HG02642 (cell line): ENCODE data around the gene NCKAP5.

Experiments used
- ATAC-seq: cut with Tn5 transposase; IDR thresholded peaks from one replicate; pipeline ENCODE4 v1.9.1; 2021; ENCODE audit warnings: mild to moderate bottlenecking; ENCODE audit not compliant: unreplicated experiment, poor library complexity

NCKAP5 gene

DNA sequence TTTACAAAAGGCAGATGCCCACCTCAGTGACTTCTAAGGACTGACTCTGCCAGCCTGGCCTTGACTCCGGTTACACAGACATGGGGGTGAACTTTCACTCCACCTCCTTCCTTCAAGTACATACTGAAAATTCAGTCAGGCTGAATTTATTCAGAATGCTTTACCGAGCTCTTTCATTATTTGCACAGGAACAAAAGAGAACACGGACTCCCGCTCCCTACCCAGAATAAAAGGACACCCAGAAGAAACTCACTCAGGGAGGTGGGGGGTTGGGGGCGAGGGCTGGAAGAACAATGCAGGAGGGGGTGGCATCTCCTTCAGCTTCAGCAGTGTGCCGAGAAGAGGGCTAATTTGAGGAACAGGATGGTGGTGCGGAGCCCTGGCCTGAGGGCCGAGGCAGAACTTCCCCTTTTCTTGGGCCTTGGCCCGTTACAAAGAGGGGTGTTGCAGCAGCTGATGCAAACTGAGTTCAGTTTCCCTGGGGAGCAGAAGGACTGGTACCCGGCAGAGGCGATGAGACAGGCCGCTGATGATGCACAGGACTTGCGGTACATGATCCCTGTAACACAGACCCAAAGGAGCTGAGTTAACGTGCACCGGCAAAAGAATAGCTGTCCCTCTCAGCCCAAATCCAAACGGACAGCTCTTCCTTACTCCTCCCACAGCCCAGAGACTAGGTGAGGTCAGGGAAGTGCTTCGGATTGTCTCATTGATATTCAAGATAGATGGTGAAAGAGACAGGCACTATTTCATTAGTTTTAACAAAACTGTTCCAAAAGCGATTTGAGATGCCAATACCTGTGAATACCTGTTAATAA is 922.3 kb downstream of the NCKAP5 start:
- no peak for ATAC-seq

DNA sequence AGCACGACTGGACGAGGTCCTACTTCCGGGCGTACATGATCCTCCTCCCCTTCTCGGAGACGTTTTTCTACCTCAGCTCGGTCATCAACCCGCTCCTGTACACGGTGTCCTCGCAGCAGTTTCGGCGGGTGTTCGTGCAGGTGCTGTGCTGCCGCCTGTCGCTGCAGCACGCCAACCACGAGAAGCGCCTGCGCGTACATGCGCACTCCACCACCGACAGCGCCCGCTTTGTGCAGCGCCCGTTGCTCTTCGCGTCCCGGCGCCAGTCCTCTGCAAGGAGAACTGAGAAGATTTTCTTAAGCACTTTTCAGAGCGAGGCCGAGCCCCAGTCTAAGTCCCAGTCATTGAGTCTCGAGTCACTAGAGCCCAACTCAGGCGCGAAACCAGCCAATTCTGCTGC is 923.1 kb downstream of the NCKAP5 start:
- ATAC-seq, result no peak

DNA sequence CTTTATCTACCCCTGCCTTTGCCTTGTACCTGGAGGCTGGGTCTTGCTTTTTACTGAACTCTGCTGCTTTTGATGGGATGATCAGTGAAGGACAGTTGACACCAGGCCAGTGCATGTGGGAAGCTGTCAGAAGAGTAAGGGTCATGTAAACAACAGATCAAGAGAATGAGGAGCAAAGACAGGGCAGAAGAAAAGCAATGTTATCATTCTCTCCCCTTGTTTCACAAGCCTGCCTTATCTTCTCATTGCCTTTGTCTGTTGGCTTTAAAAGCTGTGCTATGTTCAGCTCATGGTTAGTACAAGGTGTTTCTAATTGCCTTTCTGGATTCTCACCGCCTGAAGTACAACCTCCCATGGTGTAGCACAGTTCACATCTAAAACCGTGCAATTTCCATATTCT is 925.8 kb downstream of the NCKAP5 start:
- ATAC-seq, result no peak

DNA sequence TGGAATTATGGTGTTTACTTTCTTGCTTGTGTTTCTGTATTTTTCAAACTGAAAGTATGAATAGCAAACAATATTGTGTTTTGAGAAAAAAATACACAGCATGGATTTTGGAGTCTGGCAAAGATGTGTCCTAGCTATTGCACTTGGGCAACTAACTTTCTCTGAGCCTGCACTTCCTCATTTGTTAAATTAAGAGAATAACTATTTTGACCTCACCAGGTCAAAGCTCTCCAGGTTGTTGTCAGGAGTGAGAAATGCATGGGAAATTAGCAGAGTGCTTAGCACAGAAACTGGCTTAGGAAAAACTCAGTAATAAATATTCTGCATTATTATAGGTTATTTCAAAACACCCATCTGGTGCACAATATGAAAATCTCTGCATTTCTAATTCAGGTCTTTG is 926.4 kb downstream of the NCKAP5 start:
- no peak for ATAC-seq

DNA sequence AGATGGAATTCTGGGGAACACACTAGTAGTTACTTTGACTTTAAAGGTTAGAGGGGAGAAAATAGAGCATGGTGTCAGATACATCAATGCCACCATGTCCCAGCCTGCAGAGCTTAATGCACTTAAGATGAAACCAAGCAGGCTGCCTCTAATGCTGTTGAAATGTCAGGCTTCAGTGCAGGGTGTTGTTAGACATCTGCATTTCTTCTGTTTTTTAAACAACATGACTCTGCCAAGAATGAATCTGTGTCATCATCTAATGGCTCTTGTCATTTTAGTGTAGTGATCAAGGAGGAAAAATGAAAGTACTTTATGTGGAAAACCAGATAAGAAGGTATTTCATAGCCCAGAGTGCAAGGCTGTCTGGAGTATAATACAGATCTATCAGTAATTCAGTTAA is 928.1 kb downstream of the NCKAP5 start:
- ATAC-seq, result no peak

DNA sequence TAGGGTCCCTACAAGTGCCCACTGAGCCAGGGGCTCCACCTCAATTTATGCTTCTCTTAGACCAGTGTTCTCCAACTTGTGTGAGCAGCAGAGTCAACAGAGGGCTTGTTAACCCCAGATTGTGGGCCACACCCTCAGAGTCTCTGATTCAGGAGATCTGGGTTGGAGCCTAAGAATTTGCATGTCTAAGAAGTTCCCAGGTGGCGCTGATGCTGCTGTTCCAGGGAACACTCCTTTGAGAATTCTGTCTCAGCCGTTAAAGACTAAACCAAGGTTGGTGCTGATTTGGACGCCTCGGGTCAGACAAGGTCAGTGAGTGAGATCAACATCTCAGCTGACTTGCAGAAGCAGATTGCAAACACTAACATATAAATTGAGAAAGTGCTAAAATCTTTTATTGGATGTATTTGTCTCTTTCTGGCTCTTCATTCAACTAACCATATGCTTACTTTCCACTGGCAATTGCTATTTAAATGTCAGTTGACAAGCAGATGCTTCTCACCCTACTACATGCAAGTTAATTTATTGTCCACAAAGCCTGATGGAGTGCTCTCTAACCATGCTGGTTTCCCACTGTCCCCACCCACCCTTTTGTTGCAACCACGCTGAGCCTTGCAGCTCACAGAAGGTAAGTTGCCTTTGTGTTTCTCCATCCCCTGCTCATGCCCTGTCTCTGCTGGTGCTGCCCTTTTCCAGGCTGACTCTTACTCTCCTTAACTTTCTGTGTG is 929.8 kb downstream of the NCKAP5 start:
- no peak for ATAC-seq

DNA sequence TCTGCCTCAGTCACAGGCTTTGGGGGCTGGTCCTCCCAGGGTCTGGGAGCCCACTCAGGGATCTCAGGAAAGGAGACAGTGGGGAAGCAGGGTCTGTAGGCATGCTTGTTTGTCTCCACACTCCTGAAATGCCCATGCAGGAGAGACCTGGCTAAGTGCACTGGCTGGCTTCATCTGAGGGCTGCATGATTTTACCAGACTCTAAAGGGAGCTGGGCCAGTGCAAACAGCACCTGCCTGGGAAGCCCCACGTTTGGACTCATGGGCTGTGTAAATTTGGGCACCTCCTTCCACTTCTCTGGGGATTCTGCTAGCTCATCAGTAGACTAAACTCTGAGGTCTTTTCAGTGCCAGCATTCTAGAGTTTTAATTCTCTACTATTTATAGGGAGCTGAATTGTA is 931.9 kb downstream of the NCKAP5 start:
- no peak for ATAC-seq

DNA sequence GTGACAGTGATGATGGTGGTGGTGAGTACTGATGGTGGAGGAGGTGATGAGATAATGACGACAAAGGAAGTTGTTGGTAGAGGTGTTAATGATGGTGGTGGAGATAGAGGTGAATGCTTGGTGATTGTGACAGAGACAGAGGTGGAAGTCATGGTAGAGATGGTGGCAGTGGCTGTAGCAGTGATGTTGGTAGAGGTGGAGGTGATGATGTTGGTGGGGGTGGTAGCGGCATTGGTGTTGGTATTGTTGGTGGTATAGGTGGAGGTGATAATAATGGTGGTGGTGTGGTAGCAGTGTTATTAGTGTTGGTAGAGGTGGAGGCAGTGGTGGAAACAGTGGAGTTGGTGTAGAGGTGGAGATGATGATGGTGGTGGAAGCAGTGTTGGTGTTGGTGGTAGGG is 934.6 kb downstream of the NCKAP5 start:
- ATAC-seq, result no peak

DNA sequence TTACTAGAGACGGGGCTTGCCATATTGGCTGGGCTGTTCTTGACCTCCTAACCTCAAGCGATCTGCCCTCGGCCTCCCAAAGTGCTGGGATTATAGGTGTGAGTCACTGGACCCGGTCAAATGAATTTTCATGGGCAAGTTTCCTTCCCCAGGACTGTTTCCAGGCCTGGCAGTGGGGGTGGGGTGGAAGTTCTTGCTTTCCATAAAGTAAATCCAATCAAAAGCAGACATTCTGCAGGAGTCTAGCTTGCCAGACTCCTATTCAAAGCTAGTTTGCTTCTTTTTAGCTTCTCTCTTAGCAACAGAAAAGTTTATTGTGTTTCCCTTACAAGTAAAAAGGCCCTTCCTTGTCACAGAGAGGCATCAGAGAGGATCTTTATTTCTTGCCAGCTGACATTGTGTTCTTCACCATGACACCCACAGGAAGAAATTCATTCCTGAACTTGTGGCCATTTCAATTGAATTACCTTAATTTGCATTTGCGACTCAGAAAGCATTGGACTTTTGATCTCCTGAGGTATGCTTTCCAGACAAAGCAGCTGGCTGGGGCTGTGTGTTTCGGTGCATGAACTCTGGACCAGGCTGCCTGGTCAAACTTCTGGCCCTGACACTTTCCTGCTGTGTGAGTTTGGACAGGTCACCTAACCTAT is 936.1 kb downstream of the NCKAP5 start:
- no peak for ATAC-seq

DNA sequence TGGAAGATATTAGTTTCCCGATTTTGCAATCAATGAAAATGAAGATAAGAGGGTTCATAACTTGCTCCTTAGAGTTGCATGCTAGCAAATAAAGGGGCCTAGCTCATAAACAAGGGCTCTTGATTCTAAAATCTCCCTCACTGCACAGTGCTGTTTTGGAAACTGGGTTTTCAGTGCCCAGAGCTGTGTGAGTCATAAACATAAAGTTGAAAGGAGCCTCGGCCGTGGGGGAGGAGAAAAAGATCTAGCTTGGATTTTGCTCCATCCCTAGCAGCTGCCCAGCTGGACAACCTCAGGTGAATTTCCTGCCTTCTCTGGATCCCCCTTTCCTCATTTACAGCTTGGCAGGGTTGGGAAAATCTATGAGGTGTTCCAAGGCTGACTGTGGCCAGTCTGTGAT is 940.7 kb downstream of the NCKAP5 start:
- no peak for ATAC-seq

DNA sequence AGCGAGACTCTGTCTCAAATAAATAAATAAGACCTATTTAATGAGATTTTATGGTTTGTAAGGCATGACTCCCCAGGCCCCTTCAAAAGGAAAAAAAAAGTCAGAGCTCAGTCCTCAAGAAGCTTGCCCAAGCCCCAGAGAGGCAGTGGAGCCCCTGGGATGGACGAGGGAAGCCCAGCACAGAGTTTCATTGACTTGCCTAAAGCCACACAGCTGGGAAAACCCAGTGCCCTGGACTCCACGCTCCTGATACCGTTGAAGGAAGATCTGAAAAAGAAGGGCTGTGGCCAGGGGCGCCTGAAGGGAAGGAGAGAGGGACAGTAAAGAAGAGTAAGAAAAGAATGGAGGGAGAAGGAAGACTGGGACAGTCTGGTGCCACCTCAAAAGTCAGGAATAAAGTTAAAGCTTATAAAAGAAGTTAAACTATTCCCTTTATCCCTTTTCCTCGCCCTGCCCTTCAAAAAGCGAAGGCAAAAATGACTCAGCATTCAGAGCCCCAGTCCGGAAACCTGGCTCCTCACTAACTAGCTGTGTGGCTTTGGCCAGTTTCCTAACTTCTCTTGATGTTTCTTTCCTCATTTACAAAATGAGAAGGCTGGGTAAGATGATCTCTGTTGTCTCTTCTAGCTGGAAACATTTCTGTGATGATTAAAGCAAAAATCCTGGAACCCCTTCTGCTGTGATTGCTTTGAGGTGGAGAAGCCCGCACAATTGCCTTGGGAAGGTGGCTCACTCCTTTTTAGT is 945.0 kb downstream of the NCKAP5 start:
- ATAC-seq, result no peak
